Glomerular visceral epithelial cell (primary cell): ENCODE data around the gene TBK1.
"Not testable (repeated sequence)": the region's sequence is repeated elsewhere in the genome, so short reads cannot be mapped to it uniquely, and the experiment has no call there.

Experiments used
- DNase-seq: peaks from one replicate; pipeline ENCODE4 v3.0.0-alpha.2; 2016; ENCODE audit errors: extremely low spot score

TBK1 gene

GRCh38 chr12:64496839-64497400, 45.0 kb downstream of the TBK1 start:
- no peak for DNase-seq

- DNase-seq, result no peak
Observed at GRCh38 chr12:64497484-64497883, 45.6 kb downstream of the TBK1 start.

GRCh38 chr12:64497903-64498302, 46.0 kb downstream of the TBK1 start:
- no peak for DNase-seq

GRCh38 chr12:64500394-64500793, 48.5 kb downstream of the TBK1 start:
- DNase-seq, result no peak

- DNase-seq, result no peak
Observed at GRCh38 chr12:64501486-64501885, 49.6 kb downstream of the TBK1 start.

GRCh38 chr12:64506955-64507354, 55.0 kb downstream of the TBK1 start:
- no peak for DNase-seq

GRCh38 chr12:64510667-64511066, 58.7 kb downstream of the TBK1 start:
- DNase-seq, result no peak

- DNase-seq, result no peak
Observed at GRCh38 chr12:64518396-64518795, 66.5 kb downstream of the TBK1 start.

- DNase-seq, result no peak
Observed at GRCh38 chr12:64521833-64522232, 69.9 kb downstream of the TBK1 start.

- DNase-seq, result no peak
Observed at GRCh38 chr12:64522316-64522715, 70.4 kb downstream of the TBK1 start.

GRCh38 chr12:64522807-64523206, 70.9 kb downstream of the TBK1 start:
- DNase-seq, result no peak

- peak; percentile 21 for DNase-seq
Observed at GRCh38 chr12:64523565-64524444, 71.9 kb downstream of the TBK1 start.

GRCh38 chr12:64525461-64526160, 73.7 kb downstream of the TBK1 start:
- DNase-seq, result no peak

- no peak for DNase-seq
Observed at GRCh38 chr12:64526859-64527258, 74.9 kb downstream of the TBK1 start.

GRCh38 chr12:64528616-64529015, 76.7 kb downstream of the TBK1 start:
- no peak for DNase-seq

- DNase-seq, result no peak
Observed at GRCh38 chr12:64530566-64530965, 78.6 kb downstream of the TBK1 start.

GRCh38 chr12:64531665-64532334, 79.9 kb downstream of the TBK1 start:
- DNase-seq, result no peak

GRCh38 chr12:64532734-64533351, 80.9 kb downstream of the TBK1 start:
- no peak for DNase-seq

GRCh38 chr12:64534672-64535199, 82.8 kb downstream of the TBK1 start:
- no peak for DNase-seq

GRCh38 chr12:64538121-64538520, 86.2 kb downstream of the TBK1 start:
- DNase-seq, result no peak

GRCh38 chr12:64542409-64543047, 90.6 kb downstream of the TBK1 start:
- DNase-seq, result not testable (repeated sequence)
